Gastroesophageal sphincter (tissue), 3 donors: Measurements from ENCODE around the gene AGRP.

ENCODE experiments used
- EP300 ChIP-seq: sonication (generic); formaldehyde crosslinking; IDR thresholded peaks from one replicate; pipeline ENCODE4 v1.6.1; 2017; ENCODE audit warnings: antibody characterized with exemption, mild to moderate bottlenecking
- POLR2A ChIP-seq, 2 donors: fragments of 450-650 bp; IDR thresholded peaks; one replicate each; pipeline ENCODE4 v1.6.1; 2017; ENCODE audit warnings: antibody characterized with exemption in 2 of 2, mild to moderate bottlenecking in 2 of 2, moderate library complexity in 1 of 2
- TF ChIP-seq, protein P1 (sequence below), 4 experiments: fragments of 200-600 bp in 2 of 4; fragments of 450-650 bp in 2 of 4; sonication (generic) in 1 of 4; IDR thresholded peaks; one replicate each; pipeline ENCODE4 v1.5.1; 2017 to 2019; ENCODE audit warnings: antibody characterized with exemption in 4 of 4, mild to moderate bottlenecking in 2 of 4, moderate library complexity in 2 of 4

DNA sequence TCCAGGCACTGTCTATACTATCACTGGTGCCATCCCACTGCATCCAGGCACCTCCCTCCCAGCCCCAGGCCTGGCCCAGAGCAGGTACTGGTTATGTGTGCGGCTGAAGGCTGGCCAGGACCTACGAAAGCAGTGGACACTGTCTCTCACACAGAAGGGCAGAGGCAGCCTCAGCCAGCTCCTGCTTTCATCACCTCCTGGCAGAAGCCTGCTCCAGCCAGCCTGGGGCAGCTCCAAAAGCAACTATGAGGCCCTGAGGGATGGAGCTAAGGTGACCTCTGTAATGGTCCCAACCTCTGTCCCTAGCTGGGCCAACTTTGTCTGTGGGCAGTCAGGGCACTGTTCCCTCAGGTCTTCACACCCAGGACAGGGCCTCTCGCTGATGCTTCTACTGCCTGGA, 33.6 kb downstream of the AGRP start:
- TF ChIP-seq, protein P1, sequence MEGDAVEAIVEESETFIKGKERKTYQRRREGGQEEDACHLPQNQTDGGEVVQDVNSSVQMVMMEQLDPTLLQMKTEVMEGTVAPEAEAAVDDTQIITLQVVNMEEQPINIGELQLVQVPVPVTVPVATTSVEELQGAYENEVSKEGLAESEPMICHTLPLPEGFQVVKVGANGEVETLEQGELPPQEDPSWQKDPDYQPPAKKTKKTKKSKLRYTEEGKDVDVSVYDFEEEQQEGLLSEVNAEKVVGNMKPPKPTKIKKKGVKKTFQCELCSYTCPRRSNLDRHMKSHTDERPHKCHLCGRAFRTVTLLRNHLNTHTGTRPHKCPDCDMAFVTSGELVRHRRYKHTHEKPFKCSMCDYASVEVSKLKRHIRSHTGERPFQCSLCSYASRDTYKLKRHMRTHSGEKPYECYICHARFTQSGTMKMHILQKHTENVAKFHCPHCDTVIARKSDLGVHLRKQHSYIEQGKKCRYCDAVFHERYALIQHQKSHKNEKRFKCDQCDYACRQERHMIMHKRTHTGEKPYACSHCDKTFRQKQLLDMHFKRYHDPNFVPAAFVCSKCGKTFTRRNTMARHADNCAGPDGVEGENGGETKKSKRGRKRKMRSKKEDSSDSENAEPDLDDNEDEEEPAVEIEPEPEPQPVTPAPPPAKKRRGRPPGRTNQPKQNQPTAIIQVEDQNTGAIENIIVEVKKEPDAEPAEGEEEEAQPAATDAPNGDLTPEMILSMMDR (IDR thresholded peaks at IDR 0.05): no peak
- TF ChIP-seq POLR2A (IDR thresholded peaks at IDR 0.05) (no peak), EP300 (no peak)
